Activated T-cell treated with anti-CD3 and anti-CD28 coated beads, Interleukin-2, amount 50 U/mL, for 24 hours (primary cell): ENCODE measurements around the gene SELP.
A peak's percentile ranks its signal among the peaks of the same experiment; 100 is the strongest.

Source experiments
- DNase-seq: peaks from one replicate; pipeline ENCODE4 v3.0.0-alpha.2; 2020
- H3K27ac Mint-ChIP-seq: 2 replicates; pipeline ENCODE4 v1.8.0; 2020; ENCODE audit warnings: mild to moderate bottlenecking, mixed read lengths
- H3K27me3 Mint-ChIP-seq: 2 replicates; pipeline ENCODE4 v1.8.0; 2020; ENCODE audit warnings: mixed read lengths
- H3K36me3 Mint-ChIP-seq: 2 replicates; pipeline ENCODE4 v1.8.0; 2020; ENCODE audit warnings: low read depth, mixed read lengths
- H3K4me1 Mint-ChIP-seq: 2 replicates; pipeline ENCODE4 v1.8.0; 2020; ENCODE audit warnings: low read depth, mixed read lengths
- H3K4me3 Mint-ChIP-seq: 2 replicates; pipeline ENCODE4 v1.8.0; 2020; ENCODE audit warnings: mild to moderate bottlenecking, moderate library complexity, mixed read lengths
- H3K9me3 Mint-ChIP-seq: 2 replicates; pipeline ENCODE4 v1.8.0; 2020; ENCODE audit warnings: mixed read lengths

SELP gene

GRCh38 chr1:169601096-169601881 is 28.6 kb downstream of the SELP start:
- Mint-ChIP-seq H3K27me3 (no peaks in the 10 kb centered on the region), H3K4me1 (peaks cover 65% of the 10 kb centered on the region), H3K27ac (peak overlapping the region; percentile 88), H3K4me3 (no peak overlapping the region), H3K9me3 (peaks cover 4% of the 10 kb centered on the region), H3K36me3 (no peaks in the 10 kb centered on the region)
- no peak for DNase-seq

- H3K4me3 Mint-ChIP-seq, result no peak overlapping the region
- no peak overlapping the region for H3K27ac Mint-ChIP-seq
- H3K27me3 Mint-ChIP-seq, result no peaks in the 10 kb centered on the region
- H3K36me3 Mint-ChIP-seq, result no peaks in the 10 kb centered on the region
- no peak for DNase-seq
- no peaks in the 10 kb centered on the region for H3K9me3 Mint-ChIP-seq
- peaks cover 69% of the 10 kb centered on the region for H3K4me1 Mint-ChIP-seq
Observed at GRCh38 chr1:169595764-169596711, 33.9 kb downstream of the SELP start.

- peak overlapping the region; percentile 87 for H3K27ac Mint-ChIP-seq
- H3K27me3 Mint-ChIP-seq, result no peaks in the 10 kb centered on the region
- peak overlapping the region; percentile 63 for H3K4me3 Mint-ChIP-seq
- H3K36me3 Mint-ChIP-seq, result no peaks in the 10 kb centered on the region
- peak; percentile 57 for DNase-seq
- no peaks in the 10 kb centered on the region for H3K9me3 Mint-ChIP-seq
- H3K4me1 Mint-ChIP-seq, result peaks cover 73% of the 10 kb centered on the region
Observed at GRCh38 chr1:169594391-169594790, 35.5 kb downstream of the SELP start.

GRCh38 chr1:169590932-169591331 is 39.0 kb downstream of the SELP start:
- H3K4me3 Mint-ChIP-seq, result no peak overlapping the region
- no peak for DNase-seq
- peaks cover 6% of the 10 kb centered on the region for H3K36me3 Mint-ChIP-seq
- no peaks in the 10 kb centered on the region for H3K27me3 Mint-ChIP-seq
- H3K9me3 Mint-ChIP-seq, result no peaks in the 10 kb centered on the region
- H3K4me1 Mint-ChIP-seq, result peaks cover 96% of the 10 kb centered on the region
- H3K27ac Mint-ChIP-seq, result no peak overlapping the region

- no peaks in the 10 kb centered on the region for H3K27me3 Mint-ChIP-seq
- H3K4me3 Mint-ChIP-seq, result peak overlapping the region; percentile 71
- peak overlapping the region; percentile 97 for H3K27ac Mint-ChIP-seq
- no peaks in the 10 kb centered on the region for H3K9me3 Mint-ChIP-seq
- peak; percentile 50 for DNase-seq
- H3K4me1 Mint-ChIP-seq, result peaks cover 86% of the 10 kb centered on the region
- H3K36me3 Mint-ChIP-seq, result peaks cover 23% of the 10 kb centered on the region
Observed at GRCh38 chr1:169588785-169589485, 41.0 kb downstream of the SELP start.

GRCh38 chr1:169588112-169588511 is 41.8 kb downstream of the SELP start:
- peak overlapping the region; percentile 97 for H3K27ac Mint-ChIP-seq
- H3K9me3 Mint-ChIP-seq, result no peaks in the 10 kb centered on the region
- no peak for DNase-seq
- peaks cover 85% of the 10 kb centered on the region for H3K4me1 Mint-ChIP-seq
- no peak overlapping the region for H3K4me3 Mint-ChIP-seq
- H3K36me3 Mint-ChIP-seq, result peaks cover 31% of the 10 kb centered on the region
- no peaks in the 10 kb centered on the region for H3K27me3 Mint-ChIP-seq

GRCh38 chr1:169586395-169587255 is 43.3 kb downstream of the SELP start, which contains the start of gene F5:
Gene F5, minus strand, starts transcription at chr1:169586481. Its CDS starts 95 bp downstream, at chr1:169586386.
- no peaks in the 10 kb centered on the region for H3K27me3 Mint-ChIP-seq
- peak within 1 kb of the TSS; percentile 95 for H3K4me3 Mint-ChIP-seq
- H3K4me1 Mint-ChIP-seq, result peaks cover 76% of the 10 kb centered on the region
- peak; percentile 84 for DNase-seq
- peaks cover 39% of the 10 kb centered on the region for H3K36me3 Mint-ChIP-seq
- peak within 1 kb of the TSS; percentile 97 for H3K27ac Mint-ChIP-seq
- no peaks in the 10 kb centered on the region for H3K9me3 Mint-ChIP-seq

- Mint-ChIP-seq H3K27ac (peak overlapping the region; percentile 97), H3K4me3 (peak overlapping the region; percentile 95), H3K36me3 (peaks cover 39% of the 10 kb centered on the region), H3K9me3 (no peaks in the 10 kb centered on the region), H3K27me3 (no peaks in the 10 kb centered on the region), H3K4me1 (peaks cover 71% of the 10 kb centered on the region)
- DNase-seq, result no peak
Observed at GRCh38 chr1:169586067-169586394, 43.9 kb downstream of the SELP start.

- H3K4me1 Mint-ChIP-seq, result peaks cover 62% of the 10 kb centered on the region
Observed at GRCh38 chr1:169585181-169585580, 44.7 kb downstream of the SELP start.

GRCh38 chr1:169584483-169585144 is 45.3 kb downstream of the SELP start:
- no peak for DNase-seq
- Mint-ChIP-seq H3K4me3 (peak overlapping the region; percentile 95), H3K36me3 (peaks cover 39% of the 10 kb centered on the region), H3K4me1 (peaks cover 57% of the 10 kb centered on the region), H3K9me3 (no peaks in the 10 kb centered on the region), H3K27ac (peak overlapping the region; percentile 97), H3K27me3 (no peaks in the 10 kb centered on the region)

More at GRCh38 chr1:169585181-169585580, 44.7 kb downstream of the SELP start:
- peak overlapping the region; percentile 95 for H3K4me3 Mint-ChIP-seq
- peaks cover 39% of the 10 kb centered on the region for H3K36me3 Mint-ChIP-seq
- no peak for DNase-seq
- H3K27ac Mint-ChIP-seq, result peak overlapping the region; percentile 97
- no peaks in the 10 kb centered on the region for H3K9me3 Mint-ChIP-seq
- no peaks in the 10 kb centered on the region for H3K27me3 Mint-ChIP-seq

GRCh38 chr1:169577981-169578738 is 51.8 kb downstream of the SELP start:
- H3K27me3 Mint-ChIP-seq, result no peaks in the 10 kb centered on the region
- H3K36me3 Mint-ChIP-seq, result peaks cover 45% of the 10 kb centered on the region
- H3K4me1 Mint-ChIP-seq, result peaks cover 21% of the 10 kb centered on the region
- no peak for DNase-seq
- no peaks in the 10 kb centered on the region for H3K9me3 Mint-ChIP-seq
- no peak overlapping the region for H3K4me3 Mint-ChIP-seq
- H3K27ac Mint-ChIP-seq, result no peak overlapping the region

GRCh38 chr1:169576935-169577331 is 53.0 kb downstream of the SELP start:
- Mint-ChIP-seq H3K27ac (no peak overlapping the region), H3K36me3 (peaks cover 47% of the 10 kb centered on the region), H3K27me3 (no peaks in the 10 kb centered on the region), H3K4me3 (no peak overlapping the region), H3K9me3 (no peaks in the 10 kb centered on the region), H3K4me1 (peaks cover 21% of the 10 kb centered on the region)
- no peak for DNase-seq
